HG02798 (cell line): ENCODE results near the gene ISYNA1.

Experiments
- ATAC-seq: cut with Tn5 transposase; IDR thresholded peaks from one replicate; pipeline ENCODE4 v1.9.1; 2021; ENCODE audit warnings: mild to moderate bottlenecking; ENCODE audit not compliant: unreplicated experiment, poor library complexity

ISYNA1 gene

GRCh38 chr19:18437491-18438330, at the start of gene ISYNA1:
Gene ISYNA1, minus strand, starts transcription at chr19:18438133. Its CDS starts 154 bp downstream, at chr19:18437979.
- no peak for ATAC-seq

GRCh38 chr19:18486746-18487145, 48.8 kb upstream of the ISYNA1 start:
- no peak for ATAC-seq

DNA sequence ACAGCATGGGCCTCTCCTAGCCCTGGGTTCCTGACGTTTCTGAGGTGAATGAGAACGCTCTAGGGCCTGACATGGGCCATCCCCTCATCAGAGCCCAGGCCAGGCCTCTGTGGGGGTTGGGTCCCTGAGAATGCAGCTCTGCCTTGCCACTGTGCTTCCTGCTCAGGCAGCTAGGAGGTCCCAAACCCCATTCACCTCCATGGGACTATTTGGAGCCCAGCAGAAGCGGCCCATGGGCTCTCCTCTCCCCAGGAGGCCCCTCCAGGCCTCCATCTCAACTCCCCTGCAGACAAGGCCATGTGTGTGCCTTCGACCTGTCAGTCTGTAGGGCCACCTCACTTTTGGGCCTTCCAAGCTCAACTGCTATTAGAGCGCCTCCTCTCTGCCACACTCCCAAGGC, 47.1 kb upstream of the ISYNA1 start:
- ATAC-seq, result no peak

DNA sequence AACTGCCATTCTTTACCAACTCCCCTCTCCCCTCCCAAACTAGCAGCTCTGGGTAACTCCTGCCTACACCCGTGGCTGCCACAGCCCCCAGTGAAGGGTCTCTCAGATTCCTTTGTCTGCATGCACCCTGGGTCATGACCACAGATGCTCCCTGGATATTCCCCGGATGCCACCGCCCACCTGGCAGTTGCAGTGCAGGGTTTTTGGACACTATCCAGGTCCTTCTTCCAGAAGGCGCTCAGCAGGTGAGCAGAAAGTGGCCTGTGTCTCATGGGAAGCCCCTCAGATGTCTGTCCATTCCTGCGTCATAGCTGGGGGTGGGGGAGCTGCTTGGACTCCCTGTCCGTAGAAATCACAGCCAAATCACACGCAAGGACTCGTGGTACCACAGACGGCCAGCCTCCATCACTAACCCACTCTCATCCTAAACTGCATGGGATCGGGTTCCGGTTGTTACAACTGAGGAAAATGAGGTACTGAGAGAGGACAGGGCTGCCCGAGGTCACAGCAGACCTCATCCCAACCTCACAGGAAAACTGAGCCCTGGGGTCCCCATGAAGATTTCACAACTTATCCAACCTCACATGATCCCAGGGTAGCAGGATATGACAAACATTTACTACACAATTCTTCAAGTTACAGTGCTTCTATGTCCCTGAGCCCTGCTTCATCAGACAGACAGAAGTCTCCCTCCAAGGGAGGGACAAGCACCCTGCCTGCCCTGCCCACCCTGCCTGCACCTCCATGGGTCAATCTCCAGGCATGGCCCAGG, 45.4 kb upstream of the ISYNA1 start:
- ATAC-seq, result no peak

GRCh38 chr19:18481505-18482222, 43.7 kb upstream of the ISYNA1 start:
- no peak for ATAC-seq

DNA sequence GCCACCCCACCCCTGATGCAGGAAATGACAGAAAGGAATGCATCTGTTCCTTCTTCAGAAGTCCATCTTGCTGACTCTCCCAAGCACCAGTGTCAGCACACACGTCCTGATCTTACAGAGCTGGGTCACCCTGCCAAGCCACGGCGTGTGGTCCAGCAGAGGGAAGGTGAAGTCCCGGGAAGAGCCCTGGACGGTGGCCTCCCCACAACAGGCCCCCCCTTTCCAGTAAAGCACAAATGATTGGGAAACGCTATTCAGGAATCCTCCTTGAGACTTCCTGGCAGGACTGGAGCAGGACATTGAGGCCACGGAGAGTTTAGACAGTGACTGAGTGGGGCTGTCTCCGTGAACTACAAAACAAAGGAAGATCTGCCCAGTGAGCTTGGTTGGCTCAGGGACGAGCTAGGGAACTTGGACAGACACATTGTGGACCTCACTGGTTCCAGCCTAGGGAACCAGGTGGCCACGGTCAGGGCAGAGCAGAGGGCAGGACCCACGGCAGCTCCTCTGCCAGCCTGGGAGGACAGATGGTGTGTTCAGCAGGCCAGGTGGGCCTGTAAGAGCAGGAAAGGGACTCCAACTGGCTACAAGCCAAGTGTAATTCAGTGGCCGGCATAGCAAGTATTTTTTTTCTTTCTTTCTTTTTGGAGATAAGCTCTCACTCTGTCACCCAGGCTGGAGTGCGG, 42.2 kb upstream of the ISYNA1 start:
- no peak for ATAC-seq

GRCh38 chr19:18478545-18479311, 40.8 kb upstream of the ISYNA1 start:
- ATAC-seq, result peak; percentile 77

DNA sequence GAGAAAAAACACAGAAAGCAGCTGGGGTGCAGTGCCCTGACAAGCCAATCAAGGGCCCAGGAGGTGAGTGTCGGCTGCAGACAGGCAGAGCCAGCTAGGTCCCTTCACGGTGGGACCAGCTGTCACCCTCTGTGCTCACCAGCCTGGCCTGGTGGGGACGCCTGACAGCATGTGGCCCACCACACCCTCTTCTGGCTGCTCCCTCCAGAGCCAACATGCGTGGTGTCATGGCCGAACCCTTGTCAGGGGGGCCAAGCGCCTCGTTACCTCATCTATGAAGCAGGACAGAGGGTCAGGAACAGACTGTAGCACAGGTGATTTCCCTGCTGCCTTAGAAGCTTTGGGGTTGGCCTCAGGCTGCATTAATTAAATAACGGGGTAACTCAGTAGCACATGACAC, 40.0 kb upstream of the ISYNA1 start:
- ATAC-seq, result no peak

DNA sequence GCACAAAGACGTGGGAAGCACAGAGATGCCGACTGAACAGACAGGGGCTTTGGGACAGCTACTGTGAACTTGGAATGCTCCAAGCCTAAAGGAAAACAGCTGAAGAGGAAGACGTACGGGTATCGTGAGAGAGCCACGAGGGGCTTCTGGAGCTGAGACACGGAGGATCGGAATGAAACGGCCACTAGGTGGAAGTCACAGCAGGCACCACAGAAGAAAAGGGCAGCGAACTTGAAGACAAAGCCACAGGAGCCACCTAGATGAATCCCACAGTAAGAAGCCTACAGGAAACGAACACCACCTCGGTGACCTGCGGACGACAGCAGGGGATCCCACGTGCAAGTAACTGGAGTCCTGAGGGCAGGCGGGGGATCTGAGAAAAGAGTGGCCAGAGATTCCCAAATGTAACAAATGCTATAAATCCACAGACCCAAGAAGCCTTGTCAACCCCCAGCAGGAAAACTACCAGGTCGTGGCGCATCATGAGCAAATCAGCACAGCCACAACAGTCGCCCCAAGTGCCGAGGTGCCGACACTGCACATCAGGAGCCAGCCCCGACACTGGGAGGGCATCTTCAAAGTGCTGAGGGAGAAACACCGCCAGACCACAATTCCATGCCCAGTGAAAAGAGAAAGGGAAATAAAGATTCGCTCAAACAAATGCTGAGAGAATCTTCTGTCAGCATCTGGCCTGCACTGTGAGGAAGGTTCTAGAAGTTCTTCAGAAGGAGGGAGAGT, 39.3 kb upstream of the ISYNA1 start:
- ATAC-seq, result no peak

GRCh38 chr19:18476507-18477041, 38.6 kb upstream of the ISYNA1 start:
- ATAC-seq, result no peak

DNA sequence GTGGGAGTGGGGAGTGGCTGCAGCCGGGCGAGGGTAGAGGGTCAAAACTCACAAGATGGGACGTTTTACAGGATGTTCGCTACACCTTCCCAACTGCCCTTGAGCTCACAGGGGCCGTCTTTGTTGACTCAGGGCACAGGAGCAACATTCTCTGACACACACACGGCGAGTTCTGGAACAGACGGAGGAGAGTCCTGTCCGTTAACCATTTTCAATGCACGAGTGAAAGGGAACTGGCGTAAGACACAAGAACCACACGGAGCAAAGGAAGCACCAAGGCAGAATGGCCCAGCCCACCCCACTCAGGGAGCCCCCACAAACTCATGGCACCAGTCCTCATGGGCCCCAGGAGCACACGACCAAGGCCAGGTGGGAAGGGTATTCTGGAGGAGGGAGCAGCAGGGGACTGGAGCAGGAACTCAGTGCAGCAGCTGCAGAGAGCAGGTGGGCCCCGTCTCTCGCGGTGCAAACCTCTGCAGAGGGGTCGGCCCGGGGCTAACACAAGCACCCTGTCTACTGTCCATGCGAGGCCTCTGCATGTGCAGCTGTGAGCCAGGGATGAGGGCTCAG, 37.9 kb upstream of the ISYNA1 start:
- no peak for ATAC-seq

- no peak for ATAC-seq
Observed at GRCh38 chr19:18475004-18475453, 37.1 kb upstream of the ISYNA1 start.

GRCh38 chr19:18474366-18474887, 36.5 kb upstream of the ISYNA1 start:
- ATAC-seq, result no peak

DNA sequence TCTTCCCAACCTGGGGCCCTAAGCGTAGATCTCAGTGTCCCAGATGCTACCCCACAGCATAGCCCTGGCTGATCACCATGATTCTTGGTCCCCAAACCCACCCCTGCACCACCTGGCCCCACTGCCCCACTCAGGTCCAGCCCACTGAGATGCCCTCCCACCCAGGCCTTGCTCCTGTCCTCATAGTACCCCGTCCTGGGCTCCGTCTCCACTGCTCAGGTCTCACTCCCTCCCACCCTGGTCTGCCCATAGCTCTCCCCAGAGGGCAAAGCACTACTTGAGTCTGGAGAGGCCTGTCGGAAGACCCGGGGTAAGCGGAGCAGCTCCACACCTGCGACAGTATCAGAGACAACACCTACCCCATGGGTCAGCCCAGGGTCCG, 35.8 kb upstream of the ISYNA1 start:
- no peak for ATAC-seq

- ATAC-seq, result no peak
Observed at GRCh38 chr19:18473003-18473705, 35.2 kb upstream of the ISYNA1 start.

- ATAC-seq, result no peak
Observed at GRCh38 chr19:18470787-18471186, 32.9 kb upstream of the ISYNA1 start.

- ATAC-seq, result no peak
Observed at GRCh38 chr19:18469069-18469846, 31.3 kb upstream of the ISYNA1 start.
